ENCODE data around the gene MIAT.

The MIAT gene

GRCh38 chr22:26724414-26724813 is 67.0 kb downstream of the MIAT start (continued):
- TF ChIP-seq MYNN (tag by site-specific recombination; IDR thresholded peaks at IDR 0.05; ENCODE audit: borderline replicate concordance): no peak
- no peak for TF ChIP-seq GFI1B (tag by site-specific recombination; IDR thresholded peaks at IDR 0.05)
- TF ChIP-seq ZNF146 (tag by site-specific recombination; IDR thresholded peaks at IDR 0.05): no peak
- TF ChIP-seq ZNF692 (tag by site-specific recombination; IDR thresholded peaks at IDR 0.05): no peak
- TF ChIP-seq ZNF169 (tag by site-specific recombination; IDR thresholded peaks at IDR 0.05): no peak

- no peak for TF ChIP-seq ZFP69B (tag by site-specific recombination; IDR thresholded peaks at IDR 0.05)
- no peak for TF ChIP-seq ZNF658 (tag by site-specific recombination; IDR thresholded peaks at IDR 0.05)
- no peak for TF ChIP-seq BCL11A (tag by site-specific recombination; IDR thresholded peaks at IDR 0.05; ENCODE audit: low read depth)
- TF ChIP-seq SCRT1 (tag by site-specific recombination; IDR thresholded peaks at IDR 0.05; ENCODE audit: borderline replicate concordance): no peak
- TF ChIP-seq ZNF266 (tag by site-specific recombination; IDR thresholded peaks at IDR 0.05; ENCODE audit: low read depth): no peak
- TF ChIP-seq, protein P1, sequence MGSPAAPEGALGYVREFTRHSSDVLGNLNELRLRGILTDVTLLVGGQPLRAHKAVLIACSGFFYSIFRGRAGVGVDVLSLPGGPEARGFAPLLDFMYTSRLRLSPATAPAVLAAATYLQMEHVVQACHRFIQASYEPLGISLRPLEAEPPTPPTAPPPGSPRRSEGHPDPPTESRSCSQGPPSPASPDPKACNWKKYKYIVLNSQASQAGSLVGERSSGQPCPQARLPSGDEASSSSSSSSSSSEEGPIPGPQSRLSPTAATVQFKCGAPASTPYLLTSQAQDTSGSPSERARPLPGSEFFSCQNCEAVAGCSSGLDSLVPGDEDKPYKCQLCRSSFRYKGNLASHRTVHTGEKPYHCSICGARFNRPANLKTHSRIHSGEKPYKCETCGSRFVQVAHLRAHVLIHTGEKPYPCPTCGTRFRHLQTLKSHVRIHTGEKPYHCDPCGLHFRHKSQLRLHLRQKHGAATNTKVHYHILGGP (tag by site-specific recombination; IDR thresholded peaks at IDR 0.05): no peak
- no peak for TF ChIP-seq ZBTB44 (tag by site-specific recombination; IDR thresholded peaks at IDR 0.05)
- TF ChIP-seq ZNF114 (tag by site-specific recombination; IDR thresholded peaks at IDR 0.05): no peak
- TF ChIP-seq ZNF580 (tag by site-specific recombination; IDR thresholded peaks at IDR 0.05): no peak
- no peak for TF ChIP-seq REPIN1 (tag by site-specific recombination; IDR thresholded peaks at IDR 0.05; ENCODE audit: low read depth)
- TF ChIP-seq, protein P2, sequence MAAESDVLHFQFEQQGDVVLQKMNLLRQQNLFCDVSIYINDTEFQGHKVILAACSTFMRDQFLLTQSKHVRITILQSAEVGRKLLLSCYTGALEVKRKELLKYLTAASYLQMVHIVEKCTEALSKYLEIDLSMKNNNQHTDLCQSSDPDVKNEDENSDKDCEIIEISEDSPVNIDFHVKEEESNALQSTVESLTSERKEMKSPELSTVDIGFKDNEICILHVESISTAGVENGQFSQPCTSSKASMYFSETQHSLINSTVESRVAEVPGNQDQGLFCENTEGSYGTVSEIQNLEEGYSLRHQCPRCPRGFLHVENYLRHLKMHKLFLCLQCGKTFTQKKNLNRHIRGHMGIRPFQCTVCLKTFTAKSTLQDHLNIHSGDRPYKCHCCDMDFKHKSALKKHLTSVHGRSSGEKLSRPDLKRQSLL (tag by site-specific recombination; IDR thresholded peaks at IDR 0.05): no peak
- TF ChIP-seq MZF1 (tag by site-specific recombination; IDR thresholded peaks at IDR 0.05; ENCODE audit: borderline replicate concordance): no peak
- no peak for TF ChIP-seq ZNF311 (tag by site-specific recombination; IDR thresholded peaks at IDR 0.05; ENCODE audit: borderline replicate concordance)
- no peak for TF ChIP-seq ZNF366 (tag by site-specific recombination; conservative IDR thresholded peaks at IDR 0.05)
- no peak for TF ChIP-seq SCRT2 (tag by site-specific recombination; IDR thresholded peaks at IDR 0.05)
- TF ChIP-seq ZNF37A (tag by site-specific recombination; IDR thresholded peaks at IDR 0.05): no peak
- TF ChIP-seq HOXA7 (CRISPR knock-in tag; IDR thresholded peaks at IDR 0.05; ENCODE audit: borderline replicate concordance): no peak
- TF ChIP-seq ZNF585B (tag by site-specific recombination; IDR thresholded peaks at IDR 0.05): no peak
- TF ChIP-seq, protein P3, sequence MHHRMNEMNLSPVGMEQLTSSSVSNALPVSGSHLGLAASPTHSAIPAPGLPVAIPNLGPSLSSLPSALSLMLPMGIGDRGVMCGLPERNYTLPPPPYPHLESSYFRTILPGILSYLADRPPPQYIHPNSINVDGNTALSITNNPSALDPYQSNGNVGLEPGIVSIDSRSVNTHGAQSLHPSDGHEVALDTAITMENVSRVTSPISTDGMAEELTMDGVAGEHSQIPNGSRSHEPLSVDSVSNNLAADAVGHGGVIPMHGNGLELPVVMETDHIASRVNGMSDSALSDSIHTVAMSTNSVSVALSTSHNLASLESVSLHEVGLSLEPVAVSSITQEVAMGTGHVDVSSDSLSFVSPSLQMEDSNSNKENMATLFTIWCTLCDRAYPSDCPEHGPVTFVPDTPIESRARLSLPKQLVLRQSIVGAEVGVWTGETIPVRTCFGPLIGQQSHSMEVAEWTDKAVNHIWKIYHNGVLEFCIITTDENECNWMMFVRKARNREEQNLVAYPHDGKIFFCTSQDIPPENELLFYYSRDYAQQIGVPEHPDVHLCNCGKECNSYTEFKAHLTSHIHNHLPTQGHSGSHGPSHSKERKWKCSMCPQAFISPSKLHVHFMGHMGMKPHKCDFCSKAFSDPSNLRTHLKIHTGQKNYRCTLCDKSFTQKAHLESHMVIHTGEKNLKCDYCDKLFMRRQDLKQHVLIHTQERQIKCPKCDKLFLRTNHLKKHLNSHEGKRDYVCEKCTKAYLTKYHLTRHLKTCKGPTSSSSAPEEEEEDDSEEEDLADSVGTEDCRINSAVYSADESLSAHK (tag by site-specific recombination; IDR thresholded peaks at IDR 0.05): no peak
- TF ChIP-seq ZNF302 (tag by site-specific recombination; IDR thresholded peaks at IDR 0.05; ENCODE audit: low read depth): no peak
- H3K4me3 ChIP-seq (ENCODE audit: low read depth, low read length): no peak overlapping the region
- H3K36me3 ChIP-seq (ENCODE audit: control insufficient read depth in 2 of 2, insufficient read depth in 1 of 2, low read length in 2 of 2): peaks cover 0 to 13% of the 10 kb centered on the region in 2 experiments; a peak in 2 of 3 replicates
- no peaks in the 10 kb centered on the region for H3K4me1 ChIP-seq (ENCODE audit: control insufficient read depth, insufficient read depth, low read length)
- ChIA-PET CTCF (interaction anchor here (1.6 kb wide), 2 partner anchors 31 to 47 kb away, joined by 3 to 8 read pairs; no protein-coding TSS in a partner anchor), POLR2A (interaction anchor here (0.6 kb wide), 1 partner anchor 281 kb away, joined by 3 read pairs; no protein-coding TSS in a partner anchor)
- H3K27ac ChIP-seq (ENCODE audit: extremely low read depth, low read depth, low read length): no peak overlapping the region
- no peaks in the 10 kb centered on the region for H3K9me3 ChIP-seq (ENCODE audit: control insufficient read depth, insufficient read depth, low read depth, low read length)
These were observed 67.8 kb downstream of the MIAT start for GRCh38 chr22:26725012-26725676.

All from HEK293 (cell line).